OCI-LY3 (cell line): ENCODE results near the gene ABLIM3.

Experiments
- H2AFZ ChIP-seq: fragments of 200-600, 300-600 bp; shearing (Covaris generic); 2 replicates; pipeline ENCODE4 v1.6.0; 2014; ENCODE audit warnings: antibody characterized with exemption, low read depth, low read length
- H3K27ac ChIP-seq: fragments of 200-600, 300-600 bp; sonication (generic); 2 replicates; pipeline ENCODE4 v1.5.1; 2014; ENCODE audit warnings: mild to moderate bottlenecking, low read length, moderate library complexity, mixed read lengths
- H3K27me3 ChIP-seq: fragments of 200-600, 300-600 bp; sonication (generic); 2 replicates; pipeline ENCODE4 v1.6.1; 2014; ENCODE audit warnings: low read depth, low read length, mixed read lengths
- H3K36me3 ChIP-seq: fragments of 200-600, 300-600 bp; sonication (generic); replicated peaks from 2 replicates; pipeline ENCODE3; 2014; ENCODE audit warnings: low read depth, low read length, mixed read lengths
- H3K4me1 ChIP-seq: fragments of 300-600, 200-600 bp; sonication (generic); 2 replicates; pipeline ENCODE4 v1.6.1; 2014; ENCODE audit warnings: low read length, mixed read lengths
- H3K4me2 ChIP-seq: fragments of 200-600, 300-600 bp; sonication (generic); 2 replicates; pipeline ENCODE4 v1.6.1; 2014; ENCODE audit warnings: low read length, mixed read lengths
- H3K4me3 ChIP-seq: fragments of 300-600, 200-600 bp; sonication (generic); 2 replicates; pipeline ENCODE4 v1.5.1; 2014; ENCODE audit warnings: antibody characterized with exemption, mild to moderate bottlenecking, low read length, moderate library complexity
- H3K79me2 ChIP-seq: fragments of 300-600, 200-600 bp; shearing (Covaris generic); 2 replicates; pipeline ENCODE4 v1.6.1; 2014; ENCODE audit warnings: mild to moderate bottlenecking, low read length, mixed read lengths
- H3K9ac ChIP-seq: fragments of 300-600, 200-600 bp; shearing (Covaris generic); 2 replicates; pipeline ENCODE4 v1.6.0; 2014; ENCODE audit warnings: mild to moderate bottlenecking, low read length, moderate library complexity
- H3K9me3 ChIP-seq: fragments of 200-600, 300-600 bp; shearing (Covaris generic); 2 replicates; pipeline ENCODE4 v1.6.1; 2014; ENCODE audit warnings: low read length, mixed read lengths; ENCODE audit not compliant: insufficient read depth
- H4K20me1 ChIP-seq: fragments of 200-600, 300-600 bp; sonication (generic); 2 replicates; pipeline ENCODE4 v1.6.1; 2016; ENCODE audit warnings: low read length, mixed read lengths; ENCODE audit not compliant: insufficient read depth
- EZH2phosphoT487 ChIP-seq: fragments of 200-600 bp; shearing (Covaris generic); IDR thresholded peaks from 2 replicates; pipeline ENCODE4 v1.6.1; 2018; ENCODE audit warnings: antibody characterized with exemption, mixed run types, low read depth
- TF ChIP-seq, protein P1 (sequence below): fragments of 200-600, 300-600 bp; sonication (generic); IDR thresholded peaks from 2 replicates; pipeline ENCODE4 v1.5.1; 2014; ENCODE audit warnings: antibody characterized with exemption, low read length, low read depth

ABLIM3 gene

GRCh38 chr5:149100331-149100730, 41.0 kb upstream of the ABLIM3 start:
- H3K36me3 ChIP-seq: no peaks in the 10 kb centered on the region
- H3K79me2 ChIP-seq: no peaks in the 10 kb centered on the region
- H3K9me3 ChIP-seq: no peaks in the 10 kb centered on the region
- H3K4me1 ChIP-seq: no peaks in the 10 kb centered on the region
- H4K20me1 ChIP-seq: no peaks in the 10 kb centered on the region
- H3K27me3 ChIP-seq: no peaks in the 10 kb centered on the region
- no peak for TF ChIP-seq EZH2phosphoT487
- TF ChIP-seq, protein P1, sequence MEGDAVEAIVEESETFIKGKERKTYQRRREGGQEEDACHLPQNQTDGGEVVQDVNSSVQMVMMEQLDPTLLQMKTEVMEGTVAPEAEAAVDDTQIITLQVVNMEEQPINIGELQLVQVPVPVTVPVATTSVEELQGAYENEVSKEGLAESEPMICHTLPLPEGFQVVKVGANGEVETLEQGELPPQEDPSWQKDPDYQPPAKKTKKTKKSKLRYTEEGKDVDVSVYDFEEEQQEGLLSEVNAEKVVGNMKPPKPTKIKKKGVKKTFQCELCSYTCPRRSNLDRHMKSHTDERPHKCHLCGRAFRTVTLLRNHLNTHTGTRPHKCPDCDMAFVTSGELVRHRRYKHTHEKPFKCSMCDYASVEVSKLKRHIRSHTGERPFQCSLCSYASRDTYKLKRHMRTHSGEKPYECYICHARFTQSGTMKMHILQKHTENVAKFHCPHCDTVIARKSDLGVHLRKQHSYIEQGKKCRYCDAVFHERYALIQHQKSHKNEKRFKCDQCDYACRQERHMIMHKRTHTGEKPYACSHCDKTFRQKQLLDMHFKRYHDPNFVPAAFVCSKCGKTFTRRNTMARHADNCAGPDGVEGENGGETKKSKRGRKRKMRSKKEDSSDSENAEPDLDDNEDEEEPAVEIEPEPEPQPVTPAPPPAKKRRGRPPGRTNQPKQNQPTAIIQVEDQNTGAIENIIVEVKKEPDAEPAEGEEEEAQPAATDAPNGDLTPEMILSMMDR: no peak
- H3K4me3 ChIP-seq: no peak overlapping the region
- no peak overlapping the region for H3K4me2 ChIP-seq
- no peak overlapping the region for H2AFZ ChIP-seq
- H3K9ac ChIP-seq: no peak overlapping the region
- H3K27ac ChIP-seq: no peak overlapping the region

GRCh38 chr5:149108651-149109280, 32.5 kb upstream of the ABLIM3 start:
- Histone ChIP-seq H3K79me2 (no peaks in the 10 kb centered on the region), H4K20me1 (no peaks in the 10 kb centered on the region), H3K4me2 (no peak overlapping the region), H3K9ac (no peak overlapping the region), H2AFZ (no peak overlapping the region), H3K36me3 (no peaks in the 10 kb centered on the region), H3K9me3 (no peaks in the 10 kb centered on the region), H3K4me1 (no peaks in the 10 kb centered on the region), H3K27me3 (no peaks in the 10 kb centered on the region), H3K4me3 (no peak overlapping the region), H3K27ac (no peak overlapping the region)
- no peak for TF ChIP-seq EZH2phosphoT487
- TF ChIP-seq, protein P1: no peak

DNA sequence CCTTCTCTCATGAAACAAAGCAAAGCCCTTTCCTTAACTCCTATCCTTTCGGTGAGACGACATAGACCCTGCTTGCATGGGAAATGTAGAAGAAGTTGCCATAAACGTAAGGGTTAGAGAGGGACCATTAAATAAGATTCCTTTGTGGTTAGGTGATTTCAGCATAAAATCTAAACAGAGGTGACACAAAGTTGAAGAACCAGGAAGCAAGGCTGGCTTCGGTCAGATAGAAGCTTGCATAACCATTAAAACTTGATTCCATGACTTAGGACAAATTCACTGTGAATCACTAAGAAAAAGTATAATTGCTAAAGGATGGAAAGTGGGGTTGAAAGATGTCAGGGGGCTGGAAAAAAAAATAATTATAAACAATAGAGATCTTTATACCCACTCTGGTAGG, 30.9 kb upstream of the ABLIM3 start:
- Histone ChIP-seq H3K27ac (no peak overlapping the region), H3K36me3 (no peaks in the 10 kb centered on the region), H4K20me1 (no peaks in the 10 kb centered on the region), H3K27me3 (no peaks in the 10 kb centered on the region), H3K9me3 (no peaks in the 10 kb centered on the region), H3K9ac (no peak overlapping the region), H3K79me2 (no peaks in the 10 kb centered on the region), H3K4me1 (no peaks in the 10 kb centered on the region), H3K4me3 (no peak overlapping the region), H2AFZ (no peak overlapping the region), H3K4me2 (no peak overlapping the region)
- TF ChIP-seq, protein P1: no peak
- TF ChIP-seq EZH2phosphoT487: no peak

DNA sequence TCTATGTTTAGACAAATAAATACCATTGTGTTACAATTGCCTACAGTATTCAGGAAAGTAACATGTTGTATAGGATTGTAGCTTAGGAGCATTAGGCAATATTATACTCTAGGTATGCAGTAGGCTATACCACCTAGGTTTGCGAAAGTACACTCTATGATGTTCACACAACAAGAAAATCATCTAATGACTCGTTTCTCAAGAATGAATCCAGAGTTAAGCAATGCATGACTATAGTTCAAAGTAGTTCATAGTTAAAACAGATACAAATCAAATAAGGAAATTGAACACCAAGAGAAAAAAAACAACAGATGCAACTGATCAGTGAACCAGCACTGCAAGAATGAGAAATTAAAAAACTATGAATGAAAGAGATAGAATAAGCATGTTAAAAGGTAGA, 27.6 kb upstream of the ABLIM3 start:
- Histone ChIP-seq H3K27me3 (peaks cover 4% of the 10 kb centered on the region), H3K4me2 (no peak overlapping the region), H3K36me3 (no peaks in the 10 kb centered on the region), H2AFZ (no peak overlapping the region), H3K27ac (no peak overlapping the region), H4K20me1 (no peaks in the 10 kb centered on the region), H3K4me3 (no peak overlapping the region), H3K4me1 (no peaks in the 10 kb centered on the region), H3K9me3 (no peaks in the 10 kb centered on the region), H3K9ac (no peak overlapping the region), H3K79me2 (no peaks in the 10 kb centered on the region)
- no peak for TF ChIP-seq EZH2phosphoT487
- TF ChIP-seq, protein P1: no peak
